ENCODE results near the gene GPD1.

The GPD1 gene

DNA sequence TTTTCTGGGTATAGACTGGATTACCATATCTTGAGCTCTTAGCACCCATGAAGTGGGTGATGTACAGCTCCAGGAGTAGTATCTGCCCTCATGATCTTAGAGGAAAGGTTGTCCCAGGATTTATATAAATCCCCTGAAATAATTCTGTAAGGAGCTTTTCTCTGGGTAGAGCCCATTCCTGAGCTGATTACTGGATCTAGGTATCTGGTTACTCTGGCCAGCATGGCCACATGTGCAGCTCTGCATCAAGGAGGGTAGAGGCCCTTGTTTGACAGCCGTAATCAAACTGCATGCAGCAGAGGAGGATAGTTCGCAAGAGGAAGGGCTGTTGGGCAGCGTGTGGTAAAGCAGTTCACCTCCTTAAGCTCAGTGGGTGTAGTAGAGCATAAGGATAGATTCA, 16.7 kb downstream of the GPD1 start:
- H3K36me3 ChIP-seq (ENCODE audit: control insufficient read depth, insufficient read depth, low read length) = no peaks in the 10 kb centered on the region
- H3K9me3 ChIP-seq (ENCODE audit: control insufficient read depth, low read length) = no peaks in the 10 kb centered on the region
- no peak overlapping the region for H2AFZ ChIP-seq
- TF ChIP-seq, protein P1, sequence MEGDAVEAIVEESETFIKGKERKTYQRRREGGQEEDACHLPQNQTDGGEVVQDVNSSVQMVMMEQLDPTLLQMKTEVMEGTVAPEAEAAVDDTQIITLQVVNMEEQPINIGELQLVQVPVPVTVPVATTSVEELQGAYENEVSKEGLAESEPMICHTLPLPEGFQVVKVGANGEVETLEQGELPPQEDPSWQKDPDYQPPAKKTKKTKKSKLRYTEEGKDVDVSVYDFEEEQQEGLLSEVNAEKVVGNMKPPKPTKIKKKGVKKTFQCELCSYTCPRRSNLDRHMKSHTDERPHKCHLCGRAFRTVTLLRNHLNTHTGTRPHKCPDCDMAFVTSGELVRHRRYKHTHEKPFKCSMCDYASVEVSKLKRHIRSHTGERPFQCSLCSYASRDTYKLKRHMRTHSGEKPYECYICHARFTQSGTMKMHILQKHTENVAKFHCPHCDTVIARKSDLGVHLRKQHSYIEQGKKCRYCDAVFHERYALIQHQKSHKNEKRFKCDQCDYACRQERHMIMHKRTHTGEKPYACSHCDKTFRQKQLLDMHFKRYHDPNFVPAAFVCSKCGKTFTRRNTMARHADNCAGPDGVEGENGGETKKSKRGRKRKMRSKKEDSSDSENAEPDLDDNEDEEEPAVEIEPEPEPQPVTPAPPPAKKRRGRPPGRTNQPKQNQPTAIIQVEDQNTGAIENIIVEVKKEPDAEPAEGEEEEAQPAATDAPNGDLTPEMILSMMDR (IDR thresholded peaks at IDR 0.05) = no peak
- peaks cover 84% of the 10 kb centered on the region for H3K79me2 ChIP-seq
- no peak overlapping the region for H3K4me2 ChIP-seq (ENCODE audit: low read length)
- H3K4me1 ChIP-seq = peaks cover 5% of the 10 kb centered on the region
- H3K27me3 ChIP-seq (ENCODE audit: control insufficient read depth, insufficient read depth, low read length) = no peaks in the 10 kb centered on the region
- no peak overlapping the region for H3K4me3 ChIP-seq (ENCODE audit: low read depth, low read length)
- no peak overlapping the region for H3K9ac ChIP-seq
- no peak overlapping the region for H3K27ac ChIP-seq

DNA sequence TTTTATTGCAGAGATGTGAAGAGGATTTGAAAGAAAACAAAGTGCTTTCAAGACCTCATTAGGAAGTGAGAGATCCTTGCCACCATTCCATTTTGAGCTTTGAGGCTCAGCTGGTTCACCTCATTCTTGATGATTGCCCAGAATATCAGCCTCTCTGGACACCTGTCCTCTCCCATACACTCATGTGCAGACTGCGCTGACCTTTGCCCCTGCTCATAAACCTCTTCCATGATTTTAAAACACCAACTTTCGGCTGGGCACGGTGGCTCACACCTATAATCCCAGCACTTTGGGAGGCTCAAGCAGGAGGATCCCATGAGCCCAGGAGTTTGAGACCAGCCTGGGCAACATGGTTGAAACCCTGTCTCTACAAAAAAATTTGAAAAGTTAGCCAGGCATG, 17.1 kb downstream of the GPD1 start:
- TF ChIP-seq, protein P1 (IDR thresholded peaks at IDR 0.05) = no peak
- no peak overlapping the region for H2AFZ ChIP-seq
- no peak overlapping the region for H3K4me2 ChIP-seq (ENCODE audit: low read length)
- no peak overlapping the region for H3K4me3 ChIP-seq (ENCODE audit: low read depth, low read length)
- H3K36me3 ChIP-seq (ENCODE audit: control insufficient read depth, insufficient read depth, low read length) = no peaks in the 10 kb centered on the region
- no peak overlapping the region for H3K27ac ChIP-seq
- H3K9me3 ChIP-seq (ENCODE audit: control insufficient read depth, low read length) = no peaks in the 10 kb centered on the region
- H3K27me3 ChIP-seq (ENCODE audit: control insufficient read depth, insufficient read depth, low read length) = no peaks in the 10 kb centered on the region
- peaks cover 5% of the 10 kb centered on the region for H3K4me1 ChIP-seq
- no peak overlapping the region for H3K9ac ChIP-seq
- H3K79me2 ChIP-seq = peaks cover 82% of the 10 kb centered on the region

DNA sequence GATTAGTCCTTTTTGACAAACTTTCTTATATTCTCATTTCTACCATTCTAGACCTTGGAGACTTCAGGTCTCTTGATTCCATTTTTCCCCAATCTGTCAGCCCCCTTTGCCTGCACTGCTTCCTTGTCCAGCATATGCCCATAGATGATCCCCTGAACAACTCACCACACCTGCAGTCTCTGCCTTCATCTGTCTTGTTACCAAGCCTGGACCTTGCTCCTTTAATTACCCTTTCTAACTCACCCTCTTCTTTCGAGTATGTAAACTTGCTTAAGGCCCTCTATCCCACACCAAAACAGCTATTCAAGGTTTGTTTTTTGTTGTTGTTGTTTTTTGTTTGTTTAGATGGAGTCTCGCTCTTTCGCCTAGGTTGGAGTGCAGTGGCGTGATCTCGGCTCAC, 17.8 kb downstream of the GPD1 start:
- Histone ChIP-seq H3K9me3 (ENCODE audit: control insufficient read depth, low read length) (no peaks in the 10 kb centered on the region), H3K27ac (no peak overlapping the region), H3K9ac (no peak overlapping the region), H3K79me2 (peaks cover 76% of the 10 kb centered on the region), H2AFZ (no peak overlapping the region), H3K4me1 (peaks cover 4% of the 10 kb centered on the region), H3K36me3 (ENCODE audit: control insufficient read depth, insufficient read depth, low read length) (no peaks in the 10 kb centered on the region), H3K4me2 (ENCODE audit: low read length) (no peak overlapping the region), H3K4me3 (ENCODE audit: low read depth, low read length) (no peak overlapping the region), H3K27me3 (ENCODE audit: control insufficient read depth, insufficient read depth, low read length) (no peaks in the 10 kb centered on the region)
- TF ChIP-seq, protein P1 (IDR thresholded peaks at IDR 0.05) = no peak

DNA sequence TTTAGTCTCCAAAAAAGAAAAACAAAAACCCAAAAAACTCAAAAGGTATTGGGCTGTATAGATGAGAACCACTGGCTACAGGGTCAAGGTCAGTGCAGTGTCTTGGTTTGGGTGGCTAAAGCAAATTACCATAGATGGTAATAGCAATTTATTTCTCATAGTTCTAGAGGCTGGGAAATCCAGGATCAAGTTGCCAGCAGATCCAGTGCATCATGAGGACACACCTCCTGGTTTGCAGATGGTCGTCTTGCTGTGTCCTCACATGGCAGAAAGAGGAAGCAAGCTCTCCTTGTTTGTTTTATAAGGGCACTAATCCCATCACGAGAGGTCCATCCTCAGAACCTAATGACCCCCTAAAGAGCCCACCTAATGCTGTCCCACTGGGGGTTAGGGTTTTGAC, 19.4 kb downstream of the GPD1 start:
- no peaks in the 10 kb centered on the region for H3K27me3 ChIP-seq (ENCODE audit: control insufficient read depth, insufficient read depth, low read length)
- TF ChIP-seq, protein P1 (IDR thresholded peaks at IDR 0.05) = no peak
- H2AFZ ChIP-seq = no peak overlapping the region
- no peak overlapping the region for H3K4me3 ChIP-seq (ENCODE audit: low read depth, low read length)
- H3K4me1 ChIP-seq = peaks cover 2% of the 10 kb centered on the region
- H3K4me2 ChIP-seq (ENCODE audit: low read length) = no peak overlapping the region
- no peaks in the 10 kb centered on the region for H3K9me3 ChIP-seq (ENCODE audit: control insufficient read depth, low read length)
- H3K9ac ChIP-seq = no peak overlapping the region
- no peaks in the 10 kb centered on the region for H3K36me3 ChIP-seq (ENCODE audit: control insufficient read depth, insufficient read depth, low read length)
- peaks cover 72% of the 10 kb centered on the region for H3K79me2 ChIP-seq
- H3K27ac ChIP-seq = no peak overlapping the region

DNA sequence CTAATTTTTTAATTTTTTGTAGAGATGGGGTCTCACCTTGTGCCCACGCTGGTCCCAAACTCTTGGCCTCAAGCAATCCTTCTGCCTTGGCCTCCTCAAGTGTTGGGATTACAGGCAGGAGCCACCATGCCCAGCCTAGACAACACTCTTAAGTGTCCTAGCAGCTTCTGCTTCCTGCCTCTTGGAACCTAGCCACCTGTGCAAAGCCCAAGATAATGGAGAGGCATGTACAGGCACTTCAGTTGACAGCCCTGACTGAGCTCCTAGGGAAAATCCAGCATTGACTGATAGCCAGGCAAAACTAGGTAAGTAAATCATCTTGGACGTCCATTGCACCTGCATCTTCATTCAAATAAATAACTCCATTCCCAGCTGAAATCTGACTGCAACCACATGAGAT, 23.7 kb downstream of the GPD1 start:
- no peak overlapping the region for H3K4me3 ChIP-seq (ENCODE audit: low read depth, low read length)
- no peak overlapping the region for H2AFZ ChIP-seq
- no peaks in the 10 kb centered on the region for H3K36me3 ChIP-seq (ENCODE audit: control insufficient read depth, insufficient read depth, low read length)
- no peak overlapping the region for H3K4me2 ChIP-seq (ENCODE audit: low read length)
- TF ChIP-seq, protein P1 (IDR thresholded peaks at IDR 0.05) = no peak
- no peaks in the 10 kb centered on the region for H3K9me3 ChIP-seq (ENCODE audit: control insufficient read depth, low read length)
- no peak overlapping the region for H3K9ac ChIP-seq
- H3K27ac ChIP-seq = no peak overlapping the region
- no peaks in the 10 kb centered on the region for H3K4me1 ChIP-seq
- no peaks in the 10 kb centered on the region for H3K27me3 ChIP-seq (ENCODE audit: control insufficient read depth, insufficient read depth, low read length)
- peaks cover 49% of the 10 kb centered on the region for H3K79me2 ChIP-seq

All from parathyroid adenoma (tissue), 2 donors.